Measurements from ENCODE around the gene FLNC. TPM values are rescaled to one million over a fixed set of nuclear protein-coding genes. Genes with fewer than 3 reads are reported as not detected.

FLNC gene
- polyA plus RNA-seq, 1 donor from 2014 or later, result 0.36 TPM

GRCh38 chr7:128902761-128903585 lies 72.8 kb downstream of the FLNC start:
- H3K9me3 ChIP-seq (ENCODE audit: low read length), result no peaks in the 10 kb centered on the region
- H4K20me1 ChIP-seq (ENCODE audit: insufficient read depth), result no peaks in the 10 kb centered on the region
- no peak overlapping the region for H3K4me3 ChIP-seq (ENCODE audit: low read length)
- no peak overlapping the region for H3K27ac ChIP-seq (ENCODE audit: low read length)
- H3K9ac ChIP-seq (ENCODE audit: low read length), result no peak overlapping the region
- no peak overlapping the region for H3K4me2 ChIP-seq (ENCODE audit: low read length)
- H3F3A ChIP-seq (ENCODE audit: insufficient read depth, low read length, poor library complexity, severe bottlenecking), result no peaks in the 10 kb centered on the region
- H3K36me3 ChIP-seq (ENCODE audit: insufficient read depth, low read length), result no peaks in the 10 kb centered on the region
- no peaks in the 10 kb centered on the region for H3K9me2 ChIP-seq (ENCODE audit: insufficient read depth, low read length)
- TF ChIP-seq EZH2 (IDR thresholded peaks at IDR 0.05; ENCODE audit: borderline replicate concordance, insufficient read depth, low read length, poor library complexity, severe bottlenecking) (no peak), MXI1 (conservative IDR thresholded peaks at IDR 0.05; ENCODE audit: poor library complexity, severe bottlenecking) (no peak), POLR2AphosphoS5 (IDR thresholded peaks at IDR 0.05) (no peak), RAD21 (conservative IDR thresholded peaks at IDR 0.05) (no peak), SMC3 (conservative IDR thresholded peaks at IDR 0.05; ENCODE audit: poor library complexity) (no peak), TAF1 (IDR thresholded peaks at IDR 0.05; ENCODE audit: low read depth) (no peak), EP300 (conservative IDR thresholded peaks at IDR 0.05; ENCODE audit: poor library complexity, severe bottlenecking) (no peak)
- TF ChIP-seq, protein P1, sequence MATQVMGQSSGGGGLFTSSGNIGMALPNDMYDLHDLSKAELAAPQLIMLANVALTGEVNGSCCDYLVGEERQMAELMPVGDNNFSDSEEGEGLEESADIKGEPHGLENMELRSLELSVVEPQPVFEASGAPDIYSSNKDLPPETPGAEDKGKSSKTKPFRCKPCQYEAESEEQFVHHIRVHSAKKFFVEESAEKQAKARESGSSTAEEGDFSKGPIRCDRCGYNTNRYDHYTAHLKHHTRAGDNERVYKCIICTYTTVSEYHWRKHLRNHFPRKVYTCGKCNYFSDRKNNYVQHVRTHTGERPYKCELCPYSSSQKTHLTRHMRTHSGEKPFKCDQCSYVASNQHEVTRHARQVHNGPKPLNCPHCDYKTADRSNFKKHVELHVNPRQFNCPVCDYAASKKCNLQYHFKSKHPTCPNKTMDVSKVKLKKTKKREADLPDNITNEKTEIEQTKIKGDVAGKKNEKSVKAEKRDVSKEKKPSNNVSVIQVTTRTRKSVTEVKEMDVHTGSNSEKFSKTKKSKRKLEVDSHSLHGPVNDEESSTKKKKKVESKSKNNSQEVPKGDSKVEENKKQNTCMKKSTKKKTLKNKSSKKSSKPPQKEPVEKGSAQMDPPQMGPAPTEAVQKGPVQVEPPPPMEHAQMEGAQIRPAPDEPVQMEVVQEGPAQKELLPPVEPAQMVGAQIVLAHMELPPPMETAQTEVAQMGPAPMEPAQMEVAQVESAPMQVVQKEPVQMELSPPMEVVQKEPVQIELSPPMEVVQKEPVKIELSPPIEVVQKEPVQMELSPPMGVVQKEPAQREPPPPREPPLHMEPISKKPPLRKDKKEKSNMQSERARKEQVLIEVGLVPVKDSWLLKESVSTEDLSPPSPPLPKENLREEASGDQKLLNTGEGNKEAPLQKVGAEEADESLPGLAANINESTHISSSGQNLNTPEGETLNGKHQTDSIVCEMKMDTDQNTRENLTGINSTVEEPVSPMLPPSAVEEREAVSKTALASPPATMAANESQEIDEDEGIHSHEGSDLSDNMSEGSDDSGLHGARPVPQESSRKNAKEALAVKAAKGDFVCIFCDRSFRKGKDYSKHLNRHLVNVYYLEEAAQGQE (IDR thresholded peaks at IDR 0.05; ENCODE audit: borderline replicate concordance), result no peak
- TF ChIP-seq, protein P2, sequence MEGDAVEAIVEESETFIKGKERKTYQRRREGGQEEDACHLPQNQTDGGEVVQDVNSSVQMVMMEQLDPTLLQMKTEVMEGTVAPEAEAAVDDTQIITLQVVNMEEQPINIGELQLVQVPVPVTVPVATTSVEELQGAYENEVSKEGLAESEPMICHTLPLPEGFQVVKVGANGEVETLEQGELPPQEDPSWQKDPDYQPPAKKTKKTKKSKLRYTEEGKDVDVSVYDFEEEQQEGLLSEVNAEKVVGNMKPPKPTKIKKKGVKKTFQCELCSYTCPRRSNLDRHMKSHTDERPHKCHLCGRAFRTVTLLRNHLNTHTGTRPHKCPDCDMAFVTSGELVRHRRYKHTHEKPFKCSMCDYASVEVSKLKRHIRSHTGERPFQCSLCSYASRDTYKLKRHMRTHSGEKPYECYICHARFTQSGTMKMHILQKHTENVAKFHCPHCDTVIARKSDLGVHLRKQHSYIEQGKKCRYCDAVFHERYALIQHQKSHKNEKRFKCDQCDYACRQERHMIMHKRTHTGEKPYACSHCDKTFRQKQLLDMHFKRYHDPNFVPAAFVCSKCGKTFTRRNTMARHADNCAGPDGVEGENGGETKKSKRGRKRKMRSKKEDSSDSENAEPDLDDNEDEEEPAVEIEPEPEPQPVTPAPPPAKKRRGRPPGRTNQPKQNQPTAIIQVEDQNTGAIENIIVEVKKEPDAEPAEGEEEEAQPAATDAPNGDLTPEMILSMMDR (IDR thresholded peaks at IDR 0.05; ENCODE audit: poor library complexity, severe bottlenecking), result no peak
- H3K27me3 ChIP-seq (ENCODE audit: insufficient read depth, low read depth, low read length), result no peaks in the 10 kb centered on the region
- H3K79me2 ChIP-seq (replicated peaks; ENCODE audit: insufficient read depth, low read length), result no peaks in the 10 kb centered on the region
- no peak overlapping the region for H2AFZ ChIP-seq (ENCODE audit: low read depth, low read length)

DNA sequence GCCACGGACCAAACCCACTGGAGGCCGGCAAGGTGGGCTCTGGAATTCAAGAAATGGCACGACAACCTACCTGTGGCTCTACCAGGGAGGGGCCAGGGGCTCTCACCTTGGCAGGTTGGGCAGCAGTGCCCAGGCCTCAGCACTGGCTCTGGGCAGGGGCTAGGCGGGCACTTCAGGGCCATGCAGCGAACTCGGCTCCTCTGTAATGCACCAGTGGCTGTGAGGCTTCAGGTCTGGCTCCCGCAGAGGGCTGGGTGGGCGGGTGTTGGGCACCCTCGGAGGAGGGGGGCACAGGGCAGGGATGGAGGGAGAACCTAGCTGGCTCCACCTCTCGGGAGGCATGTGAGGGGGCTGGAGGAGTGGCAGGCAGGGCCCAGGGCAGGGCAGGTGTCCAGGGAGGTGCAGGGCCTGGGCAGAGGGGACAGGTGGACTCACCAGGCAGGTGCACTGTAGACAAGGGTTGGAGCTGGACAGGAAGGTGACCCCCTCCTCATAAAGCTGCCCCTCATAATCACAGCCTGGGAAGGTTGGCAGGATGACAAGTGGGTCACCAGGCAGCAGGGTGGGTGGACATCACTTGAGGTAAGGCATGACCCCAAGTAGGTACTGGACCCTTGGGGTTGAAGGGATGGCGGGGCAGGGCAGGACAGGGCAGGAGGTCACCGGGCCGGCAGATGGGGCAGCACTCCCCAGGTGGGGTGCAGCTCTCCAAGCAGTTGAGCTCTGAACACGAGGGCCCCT lies 73.6 kb downstream of the FLNC start:
- Histone ChIP-seq H3K9me3 (ENCODE audit: low read length) (no peaks in the 10 kb centered on the region), H3K27ac (ENCODE audit: low read length) (no peak overlapping the region), H3K4me2 (ENCODE audit: low read length) (no peak overlapping the region), H3K27me3 (ENCODE audit: insufficient read depth, low read depth, low read length) (no peaks in the 10 kb centered on the region), H3K9ac (ENCODE audit: low read length) (no peak overlapping the region), H3K79me2 (replicated peaks; ENCODE audit: insufficient read depth, low read length) (no peaks in the 10 kb centered on the region), H3K36me3 (ENCODE audit: insufficient read depth, low read length) (no peaks in the 10 kb centered on the region), H4K20me1 (ENCODE audit: insufficient read depth) (no peaks in the 10 kb centered on the region), H3K4me3 (ENCODE audit: low read length) (no peak overlapping the region), H3F3A (ENCODE audit: insufficient read depth, low read length, poor library complexity, severe bottlenecking) (no peaks in the 10 kb centered on the region), H2AFZ (ENCODE audit: low read depth, low read length) (no peak overlapping the region), H3K9me2 (ENCODE audit: insufficient read depth, low read length) (no peaks in the 10 kb centered on the region)
- TF ChIP-seq, protein P2 (IDR thresholded peaks at IDR 0.05; ENCODE audit: poor library complexity, severe bottlenecking), result no peak
- no peak for TF ChIP-seq RAD21 (conservative IDR thresholded peaks at IDR 0.05)
- TF ChIP-seq SMC3 (conservative IDR thresholded peaks at IDR 0.05; ENCODE audit: poor library complexity), result no peak
- TF ChIP-seq TAF1 (IDR thresholded peaks at IDR 0.05; ENCODE audit: low read depth), result no peak
- TF ChIP-seq, protein P1 (IDR thresholded peaks at IDR 0.05; ENCODE audit: borderline replicate concordance), result no peak
- no peak for TF ChIP-seq MXI1 (conservative IDR thresholded peaks at IDR 0.05; ENCODE audit: poor library complexity, severe bottlenecking)
- no peak for TF ChIP-seq EZH2 (IDR thresholded peaks at IDR 0.05; ENCODE audit: borderline replicate concordance, insufficient read depth, low read length, poor library complexity, severe bottlenecking)
- no peak for TF ChIP-seq EP300 (conservative IDR thresholded peaks at IDR 0.05; ENCODE audit: poor library complexity, severe bottlenecking)
- no peak for TF ChIP-seq POLR2AphosphoS5 (IDR thresholded peaks at IDR 0.05)
